ENCODE results near the gene ALDOA.

DNA sequence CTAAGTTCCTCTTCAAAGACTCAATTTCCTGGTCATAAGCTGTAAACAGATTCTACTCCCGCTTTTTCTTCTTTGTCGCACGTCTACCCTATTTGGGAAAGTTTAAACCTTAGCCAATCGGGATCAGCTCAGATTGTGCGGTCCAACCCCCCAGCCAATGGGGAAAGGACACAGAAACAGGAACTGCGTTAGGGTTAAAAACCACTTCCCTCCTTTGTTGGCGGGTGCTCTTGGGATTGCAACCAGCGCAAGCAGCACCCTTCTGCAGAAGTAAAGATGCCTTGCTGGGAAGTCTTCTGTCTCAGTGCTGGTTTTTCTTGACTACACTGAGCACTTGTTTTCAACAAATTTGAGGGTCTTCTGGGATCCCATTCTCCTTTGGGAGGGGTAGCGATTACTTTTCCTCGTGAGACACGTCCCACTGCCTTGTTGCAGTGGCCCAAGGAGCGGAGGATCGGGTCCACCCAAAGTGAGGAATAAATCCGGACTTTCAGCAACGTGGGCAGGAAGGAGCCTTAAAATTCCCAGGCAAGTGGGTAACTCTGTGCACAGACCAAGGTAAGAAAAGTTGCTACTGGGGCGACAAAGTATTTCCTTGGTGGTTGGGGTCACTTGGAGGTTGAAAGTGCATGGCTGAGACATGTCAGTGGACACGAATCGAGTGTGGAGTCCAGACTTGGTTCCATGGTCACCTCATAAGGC is 31.5 kb downstream of the ALDOA start:
- TF ChIP-seq, protein P1, sequence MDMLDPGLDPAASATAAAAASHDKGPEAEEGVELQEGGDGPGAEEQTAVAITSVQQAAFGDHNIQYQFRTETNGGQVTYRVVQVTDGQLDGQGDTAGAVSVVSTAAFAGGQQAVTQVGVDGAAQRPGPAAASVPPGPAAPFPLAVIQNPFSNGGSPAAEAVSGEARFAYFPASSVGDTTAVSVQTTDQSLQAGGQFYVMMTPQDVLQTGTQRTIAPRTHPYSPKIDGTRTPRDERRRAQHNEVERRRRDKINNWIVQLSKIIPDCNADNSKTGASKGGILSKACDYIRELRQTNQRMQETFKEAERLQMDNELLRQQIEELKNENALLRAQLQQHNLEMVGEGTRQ (IDR thresholded peaks at IDR 0.05; ENCODE audit: borderline replicate concordance, low read depth, low read length): no peak
- TF ChIP-seq FOS (IDR thresholded peaks at IDR 0.05; ENCODE audit: borderline replicate concordance, extremely low read depth, insufficient read length) (no peak), ZNF24 (IDR thresholded peaks at IDR 0.05) (no peak), NFXL1 (IDR thresholded peaks at IDR 0.05; ENCODE audit: borderline replicate concordance) (no peak), POLR2A (IDR thresholded peaks at IDR 0.05; ENCODE audit: low read depth, low read length) (no peak)
- TF ChIP-seq, protein P2, sequence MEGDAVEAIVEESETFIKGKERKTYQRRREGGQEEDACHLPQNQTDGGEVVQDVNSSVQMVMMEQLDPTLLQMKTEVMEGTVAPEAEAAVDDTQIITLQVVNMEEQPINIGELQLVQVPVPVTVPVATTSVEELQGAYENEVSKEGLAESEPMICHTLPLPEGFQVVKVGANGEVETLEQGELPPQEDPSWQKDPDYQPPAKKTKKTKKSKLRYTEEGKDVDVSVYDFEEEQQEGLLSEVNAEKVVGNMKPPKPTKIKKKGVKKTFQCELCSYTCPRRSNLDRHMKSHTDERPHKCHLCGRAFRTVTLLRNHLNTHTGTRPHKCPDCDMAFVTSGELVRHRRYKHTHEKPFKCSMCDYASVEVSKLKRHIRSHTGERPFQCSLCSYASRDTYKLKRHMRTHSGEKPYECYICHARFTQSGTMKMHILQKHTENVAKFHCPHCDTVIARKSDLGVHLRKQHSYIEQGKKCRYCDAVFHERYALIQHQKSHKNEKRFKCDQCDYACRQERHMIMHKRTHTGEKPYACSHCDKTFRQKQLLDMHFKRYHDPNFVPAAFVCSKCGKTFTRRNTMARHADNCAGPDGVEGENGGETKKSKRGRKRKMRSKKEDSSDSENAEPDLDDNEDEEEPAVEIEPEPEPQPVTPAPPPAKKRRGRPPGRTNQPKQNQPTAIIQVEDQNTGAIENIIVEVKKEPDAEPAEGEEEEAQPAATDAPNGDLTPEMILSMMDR (IDR thresholded peaks at IDR 0.05 in 2 of 3, conservative IDR thresholded peaks at IDR 0.05 in 1 of 3; ENCODE audit: control insufficient read depth in 2 of 3, extremely low read depth in 1 of 3, insufficient read depth in 1 of 3, low read depth in 3 of 3, low read length in 3 of 3): no peak

Measured in GM12878 (cell line).